ENCODE data around the gene PTK7. TPM values are rescaled to one million over a fixed set of nuclear protein-coding genes. Genes with fewer than 3 reads are reported as not detected.

PTK7 gene
- total and polyA plus RNA-seq, 8 donors: 4.0 to 64.9 (median 27.4) TPM

DNA sequence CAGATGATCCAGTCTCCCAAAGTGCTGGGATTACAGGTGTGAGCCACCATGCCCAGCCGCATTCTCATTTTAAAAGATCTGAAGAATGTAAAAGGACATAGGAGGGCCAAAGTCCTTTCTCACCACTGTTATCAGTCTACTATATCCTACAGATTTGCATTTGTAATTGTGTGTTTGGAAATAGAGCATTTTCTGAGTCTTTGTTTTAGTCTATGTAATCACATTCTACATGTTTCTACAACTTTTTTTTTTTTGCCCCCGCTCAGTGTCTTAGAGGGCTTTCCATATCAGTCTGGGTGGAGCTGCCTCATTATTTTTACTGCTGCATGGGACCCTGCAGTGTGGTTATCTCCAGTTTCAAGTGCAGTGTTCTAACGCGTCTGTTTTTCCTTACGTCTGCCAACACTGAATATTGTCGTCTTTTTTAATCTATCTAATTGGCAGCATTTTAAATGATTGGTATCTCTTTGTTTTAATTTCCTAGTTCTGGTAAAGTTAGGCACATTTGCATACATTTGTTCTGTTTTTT lies 113.7 kb downstream of the PTK7 start:
- DNase-seq: no peak
- Histone ChIP-seq H3K4me1 (peaks cover 0 to 3% (median 1%) of the 10 kb centered on the region in 4 donors), H3K27me3 (no peaks in the 10 kb centered on the region), H3K27ac (no peak overlapping the region), H3K36me3 (peaks cover 24 to 93% (median 86%) of the 10 kb centered on the region in 4 donors), H3K4me3 (no peak overlapping the region), H3K9me3 (no peaks in the 10 kb centered on the region)
- no peak for TF ChIP-seq POLR2AphosphoS5 (IDR thresholded peaks at IDR 0.05)
- no peak for TF ChIP-seq POLR2A (IDR thresholded peaks at IDR 0.05)
- TF ChIP-seq EP300 (IDR thresholded peaks at IDR 0.05): no peak
- TF ChIP-seq, protein P1, sequence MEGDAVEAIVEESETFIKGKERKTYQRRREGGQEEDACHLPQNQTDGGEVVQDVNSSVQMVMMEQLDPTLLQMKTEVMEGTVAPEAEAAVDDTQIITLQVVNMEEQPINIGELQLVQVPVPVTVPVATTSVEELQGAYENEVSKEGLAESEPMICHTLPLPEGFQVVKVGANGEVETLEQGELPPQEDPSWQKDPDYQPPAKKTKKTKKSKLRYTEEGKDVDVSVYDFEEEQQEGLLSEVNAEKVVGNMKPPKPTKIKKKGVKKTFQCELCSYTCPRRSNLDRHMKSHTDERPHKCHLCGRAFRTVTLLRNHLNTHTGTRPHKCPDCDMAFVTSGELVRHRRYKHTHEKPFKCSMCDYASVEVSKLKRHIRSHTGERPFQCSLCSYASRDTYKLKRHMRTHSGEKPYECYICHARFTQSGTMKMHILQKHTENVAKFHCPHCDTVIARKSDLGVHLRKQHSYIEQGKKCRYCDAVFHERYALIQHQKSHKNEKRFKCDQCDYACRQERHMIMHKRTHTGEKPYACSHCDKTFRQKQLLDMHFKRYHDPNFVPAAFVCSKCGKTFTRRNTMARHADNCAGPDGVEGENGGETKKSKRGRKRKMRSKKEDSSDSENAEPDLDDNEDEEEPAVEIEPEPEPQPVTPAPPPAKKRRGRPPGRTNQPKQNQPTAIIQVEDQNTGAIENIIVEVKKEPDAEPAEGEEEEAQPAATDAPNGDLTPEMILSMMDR (IDR thresholded peaks at IDR 0.05): no peak
- intact Hi-C loops (cut with DNase I; ENCODE audit: low total_unique reads): no loop called here
- WGBS, 5 donors: 65 to 75% (median 71%) methylated on average over 6 of the region's 6 CpGs

DNA sequence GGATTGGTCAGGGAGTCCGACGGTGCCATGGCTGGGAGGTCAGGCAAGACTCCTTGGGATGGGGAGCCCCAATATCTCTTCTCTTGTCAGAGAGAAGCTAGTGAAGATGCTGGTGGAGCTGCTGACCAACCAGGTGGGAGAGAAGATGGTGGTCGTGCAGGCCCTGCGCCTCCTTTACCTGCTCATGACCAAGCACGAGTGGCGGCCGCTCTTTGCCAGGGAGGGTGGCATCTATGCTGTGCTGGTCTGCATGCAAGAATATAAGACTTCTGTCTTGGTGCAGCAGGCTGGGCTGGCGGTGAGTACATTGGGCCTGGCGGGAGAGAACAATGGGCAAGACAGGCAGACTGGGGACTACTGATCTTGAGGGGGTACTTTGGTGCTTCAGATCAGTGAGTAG lies 116.8 kb downstream of the PTK7 start:
- peaks cover 16 to 92% (median 89%) of the 10 kb centered on the region in 4 donors for H3K36me3 ChIP-seq
- H3K4me3 ChIP-seq: no peak overlapping the region
- no peak for DNase-seq
- no peaks in the 10 kb centered on the region for H3K4me1 ChIP-seq
- H3K27me3 ChIP-seq: no peaks in the 10 kb centered on the region
- H3K9me3 ChIP-seq: no peaks in the 10 kb centered on the region
- TF ChIP-seq POLR2AphosphoS5 (IDR thresholded peaks at IDR 0.05) (no peak), POLR2A (IDR thresholded peaks at IDR 0.05) (no peak), EP300 (IDR thresholded peaks at IDR 0.05) (no peak)
- TF ChIP-seq, protein P1 (IDR thresholded peaks at IDR 0.05): no peak
- 95 to 98% (median 95%) methylated on average over 8 to 9 of the region's 9 CpGs for WGBS, 5 donors
- no peak overlapping the region for H3K27ac ChIP-seq
- intact Hi-C loops (cut with DNase I; ENCODE audit: low total_unique reads): no loop called here

DNA sequence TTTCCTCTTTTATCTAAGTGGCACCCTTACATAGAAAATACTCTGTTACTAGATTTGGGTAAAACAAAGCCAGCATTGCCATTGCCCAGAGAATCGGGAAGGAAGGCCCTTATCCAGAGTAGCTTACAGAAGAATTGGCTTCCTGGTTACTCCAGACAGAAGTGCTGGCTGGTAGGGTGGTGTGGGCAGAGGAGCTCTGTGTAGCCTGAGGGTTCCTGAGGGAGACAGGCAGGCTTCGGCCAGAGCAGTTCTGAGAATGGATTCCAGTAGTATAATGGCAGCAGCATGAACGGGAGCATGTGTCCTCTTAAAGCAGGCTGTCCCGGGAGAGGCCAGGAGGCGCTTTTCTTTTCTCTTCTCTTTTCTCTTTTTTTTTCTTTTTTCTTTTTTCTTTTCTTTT lies 117.8 kb downstream of the PTK7 start:
- no peak overlapping the region for H3K27ac ChIP-seq
- no peak overlapping the region for H3K4me3 ChIP-seq
- no peaks in the 10 kb centered on the region for H3K9me3 ChIP-seq
- H3K36me3 ChIP-seq: peaks cover 13 to 92% (median 89%) of the 10 kb centered on the region in 4 donors
- TF ChIP-seq, protein P1 (IDR thresholded peaks at IDR 0.05): no peak
- TF ChIP-seq POLR2A (IDR thresholded peaks at IDR 0.05) (no peak), POLR2AphosphoS5 (IDR thresholded peaks at IDR 0.05) (no peak), EP300 (IDR thresholded peaks at IDR 0.05) (no peak)
- H3K27me3 ChIP-seq: no peaks in the 10 kb centered on the region
- no peaks in the 10 kb centered on the region for H3K4me1 ChIP-seq
- DNase-seq: no peak
- WGBS, 5 donors: 89 to 96% (median 93%) methylated on average over 5 of the region's 5 CpGs
- intact Hi-C loops (cut with DNase I; ENCODE audit: low total_unique reads): no loop called here

DNA sequence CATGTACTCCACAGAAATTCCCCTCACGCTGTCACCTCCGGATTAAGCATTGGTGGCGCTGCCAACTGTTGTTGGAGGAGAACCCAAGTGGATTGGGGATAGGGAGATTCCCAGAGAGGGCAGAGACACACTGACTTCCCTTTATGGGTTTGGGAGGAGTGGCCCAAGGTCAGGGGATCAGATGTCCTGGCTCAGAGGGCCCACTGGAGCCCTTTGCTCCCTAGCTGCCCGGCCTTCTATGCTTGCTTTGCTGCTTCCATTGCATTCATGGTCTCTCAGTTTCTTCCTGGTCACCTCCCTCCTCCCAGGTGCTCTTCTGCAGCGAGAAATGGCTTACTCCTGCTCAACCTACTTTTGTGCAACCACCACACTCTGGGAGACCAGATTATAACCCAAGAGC lies 120.2 kb downstream of the PTK7 start:
- Histone ChIP-seq H3K4me1 (no peaks in the 10 kb centered on the region), H3K9me3 (no peaks in the 10 kb centered on the region), H3K4me3 (no peak overlapping the region), H3K27ac (no peak overlapping the region), H3K27me3 (no peaks in the 10 kb centered on the region), H3K36me3 (peaks cover 21 to 98% (median 97%) of the 10 kb centered on the region in 4 donors)
- intact Hi-C loops (cut with DNase I; ENCODE audit: low total_unique reads): no loop called here
- no peak for DNase-seq
- no peak for TF ChIP-seq EP300 (IDR thresholded peaks at IDR 0.05)
- WGBS, 5 donors: 80 to 92% (median 91%) methylated on average over 5 of the region's 5 CpGs

DNA sequence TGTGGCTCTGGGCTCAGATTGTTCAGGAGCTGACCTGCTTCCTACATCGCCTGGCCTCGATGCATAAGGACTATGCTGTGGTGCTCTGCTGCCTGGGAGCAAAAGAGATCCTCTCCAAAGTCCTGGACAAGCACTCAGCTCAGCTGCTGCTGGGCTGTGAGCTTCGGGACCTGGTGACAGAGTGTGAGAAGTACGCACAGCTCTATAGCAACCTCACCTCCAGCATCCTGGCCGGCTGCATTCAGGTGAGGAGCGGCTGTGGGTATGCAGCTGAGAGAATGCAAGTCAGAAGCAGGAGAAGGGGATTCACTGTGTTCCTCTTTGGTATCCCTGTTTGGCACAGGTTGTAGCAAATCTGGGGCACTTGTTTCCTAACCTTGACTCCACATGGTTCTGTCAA lies 123.8 kb downstream of the PTK7 start:
- WGBS, 5 donors: 85 to 92% (median 89%) methylated on average over 6 of the region's 6 CpGs
- intact Hi-C loops (cut with DNase I; ENCODE audit: low total_unique reads): no loop called here
- TF ChIP-seq POLR2A (IDR thresholded peaks at IDR 0.05) (no peak), POLR2AphosphoS5 (IDR thresholded peaks at IDR 0.05) (no peak), EP300 (IDR thresholded peaks at IDR 0.05) (no peak)
- TF ChIP-seq, protein P1 (IDR thresholded peaks at IDR 0.05): no peak
- Histone ChIP-seq H3K4me1 (no peaks in the 10 kb centered on the region), H3K27ac (no peak overlapping the region), H3K4me3 (no peak overlapping the region), H3K9me3 (no peaks in the 10 kb centered on the region), H3K27me3 (no peaks in the 10 kb centered on the region), H3K36me3 (peaks cover 29 to 92% (median 80%) of the 10 kb centered on the region in 4 donors)
- DNase-seq: no peak
